Stimulated activated CD8-positive, alpha-beta memory T cell treated with anti-CD3 and anti-CD28 coated beads, Interleukin-15, amount 100 ng/mL, for 48 hours (primary cell): ENCODE data around the gene TRAF4.
"Not testable (repeated sequence)": the region's sequence is repeated elsewhere in the genome, so short reads cannot be mapped to it uniquely, and the experiment has no call there.

Experiments used
- DNase-seq, 2 donors: peaks; one replicate each; pipeline ENCODE4 v3.0.0-alpha.2; 2020; ENCODE audit warnings: low read depth in 2 of 2

The TRAF4 gene

DNA sequence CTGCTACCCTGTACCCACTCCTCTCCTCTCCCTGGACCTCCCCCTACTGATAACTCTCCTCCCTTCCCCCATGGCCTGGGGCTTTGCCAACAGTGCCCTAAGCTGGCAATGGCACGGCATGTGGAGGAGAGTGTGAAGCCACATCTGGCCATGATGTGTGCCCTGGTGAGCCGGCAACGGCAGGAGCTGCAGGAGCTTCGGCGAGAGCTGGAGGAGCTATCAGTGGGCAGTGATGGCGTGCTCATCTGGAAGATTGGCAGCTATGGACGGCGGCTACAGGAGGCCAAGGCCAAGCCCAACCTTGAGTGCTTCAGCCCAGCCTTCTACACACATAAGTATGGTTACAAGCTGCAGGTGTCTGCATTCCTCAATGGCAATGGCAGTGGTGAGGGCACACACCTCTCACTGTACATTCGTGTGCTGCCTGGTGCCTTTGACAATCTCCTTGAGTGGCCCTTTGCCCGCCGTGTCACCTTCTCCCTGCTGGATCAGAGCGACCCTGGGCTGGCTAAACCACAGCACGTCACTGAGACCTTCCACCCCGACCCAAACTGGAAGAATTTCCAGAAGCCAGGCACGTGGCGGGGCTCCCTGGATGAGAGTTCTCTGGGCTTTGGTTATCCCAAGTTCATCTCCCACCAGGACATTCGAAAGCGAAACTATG lies 5.2 kb downstream of the TRAF4 start:
- DNase-seq: no peak

DNA sequence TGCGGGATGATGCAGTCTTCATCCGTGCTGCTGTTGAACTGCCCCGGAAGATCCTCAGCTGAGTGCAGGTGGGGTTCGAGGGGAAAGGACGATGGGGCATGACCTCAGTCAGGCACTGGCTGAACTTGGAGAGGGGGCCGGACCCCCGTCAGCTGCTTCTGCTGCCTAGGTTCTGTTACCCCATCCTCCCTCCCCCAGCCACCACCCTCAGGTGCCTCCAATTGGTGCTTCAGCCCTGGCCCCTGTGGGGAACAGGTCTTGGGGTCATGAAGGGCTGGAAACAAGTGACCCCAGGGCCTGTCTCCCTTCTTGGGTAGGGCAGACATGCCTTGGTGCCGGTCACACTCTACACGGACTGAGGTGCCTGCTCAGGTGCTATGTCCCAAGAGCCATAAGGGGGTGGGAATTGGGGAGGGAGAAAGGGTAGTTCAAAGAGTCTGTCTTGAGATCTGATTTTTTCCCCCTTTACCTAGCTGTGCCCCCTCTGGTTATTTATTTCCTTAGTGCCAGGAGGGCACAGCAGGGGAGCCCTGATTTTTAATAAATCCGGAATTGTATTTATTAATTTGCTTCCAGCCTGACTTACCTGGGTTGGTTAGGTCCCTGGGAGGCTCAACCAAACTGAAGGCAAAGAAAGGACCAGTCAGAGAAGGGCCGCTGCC lies 5.8 kb downstream of the TRAF4 start:
- no peak for DNase-seq

DNA sequence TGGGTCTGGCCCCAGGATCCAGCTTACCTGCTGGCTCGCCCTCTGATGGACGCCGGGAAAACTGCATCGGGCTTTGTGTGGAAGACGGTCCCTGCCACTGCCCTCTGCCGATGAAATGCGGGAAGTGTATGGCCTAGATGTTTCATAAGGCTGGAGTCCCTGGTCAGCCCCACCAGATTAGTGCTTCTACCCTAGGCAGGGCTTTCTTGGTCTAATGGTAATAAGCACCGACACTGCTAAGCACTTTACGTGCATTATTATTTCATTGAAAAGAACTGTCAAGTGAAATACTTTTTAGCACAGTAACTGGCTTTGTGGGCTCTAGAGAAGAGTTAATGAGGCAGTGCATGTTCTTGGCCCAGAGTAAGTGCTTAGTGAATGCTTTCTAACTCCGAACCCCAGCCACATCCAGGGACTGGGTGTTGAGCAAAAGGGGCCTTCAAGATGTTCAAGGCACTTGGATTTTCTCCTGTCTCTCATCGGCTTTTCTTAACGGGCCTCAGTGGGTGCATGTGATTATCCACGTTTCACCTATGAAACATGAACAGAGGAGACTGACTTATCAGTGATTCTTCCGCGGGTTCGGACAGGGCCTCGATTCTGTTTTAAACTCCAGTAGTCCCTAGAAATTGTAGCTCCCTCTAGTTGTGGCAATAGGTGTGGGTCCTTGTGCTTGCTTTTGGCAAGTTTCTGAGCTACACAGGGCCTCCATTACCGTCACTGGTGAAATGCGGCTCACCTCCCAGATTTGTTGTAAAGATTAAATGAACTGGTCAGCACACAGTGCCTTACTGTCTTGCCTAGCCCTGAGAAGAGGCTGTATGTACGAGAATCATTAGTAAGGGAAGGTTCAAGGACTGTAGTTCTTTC lies 6.6 kb downstream of the TRAF4 start:
- DNase-seq: peak; percentile 77 to 79

DNA sequence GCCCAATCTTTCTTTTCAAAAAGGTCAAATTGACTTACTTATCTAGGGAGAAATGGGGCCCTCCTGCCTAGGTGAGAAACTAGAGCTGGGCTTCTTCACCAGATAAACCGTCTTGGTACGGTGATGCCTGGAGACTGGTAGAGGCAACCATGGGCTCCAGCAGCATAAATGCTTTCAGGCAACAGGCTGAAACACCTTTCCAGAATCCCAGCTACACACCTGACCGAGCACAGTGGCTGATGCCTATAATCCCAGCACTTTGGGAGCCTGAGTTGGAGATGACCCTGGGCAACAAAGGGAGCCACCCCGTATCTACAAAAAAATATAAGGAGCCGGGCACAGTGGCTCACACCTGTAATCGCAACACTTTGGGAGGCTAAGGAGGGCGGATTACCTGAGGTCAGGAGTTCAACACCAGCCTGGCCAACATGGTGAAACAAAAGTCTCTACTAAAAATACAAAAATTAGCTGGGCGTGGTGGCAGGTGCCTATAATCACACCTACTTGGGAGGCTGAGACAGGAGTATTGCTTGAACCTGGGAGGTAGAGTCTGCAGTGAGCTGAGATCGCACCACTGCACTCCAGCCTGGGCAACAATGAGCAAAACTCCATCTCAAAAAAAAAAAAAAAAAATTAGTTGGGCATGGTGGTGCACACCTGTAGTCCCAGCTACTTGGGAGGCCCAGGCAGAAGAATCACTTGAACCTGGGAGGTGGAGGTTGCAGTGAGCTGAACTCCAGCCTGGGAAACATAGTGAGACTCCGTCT lies 8.0 kb downstream of the TRAF4 start:
- no peak for DNase-seq

DNA sequence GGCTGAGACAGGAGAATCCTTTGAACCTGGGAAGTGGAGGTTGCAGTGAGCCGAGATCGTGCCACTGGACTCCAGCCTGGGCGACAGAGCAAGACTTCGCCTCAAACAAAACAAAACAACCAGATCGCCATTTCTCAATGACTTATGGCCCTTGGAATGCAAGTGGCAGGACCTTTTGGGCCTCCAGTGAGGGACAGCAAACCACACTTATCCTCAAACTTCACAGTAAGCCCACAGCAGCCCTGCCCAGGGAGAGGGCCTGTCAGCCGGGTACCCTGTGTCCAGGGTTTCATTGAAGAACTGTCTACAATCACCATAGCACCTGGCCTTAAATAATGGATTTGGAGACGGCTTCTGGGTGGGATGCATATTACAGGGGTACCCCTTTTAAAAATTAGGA lies 11.7 kb downstream of the TRAF4 start:
- DNase-seq: no peak

DNA sequence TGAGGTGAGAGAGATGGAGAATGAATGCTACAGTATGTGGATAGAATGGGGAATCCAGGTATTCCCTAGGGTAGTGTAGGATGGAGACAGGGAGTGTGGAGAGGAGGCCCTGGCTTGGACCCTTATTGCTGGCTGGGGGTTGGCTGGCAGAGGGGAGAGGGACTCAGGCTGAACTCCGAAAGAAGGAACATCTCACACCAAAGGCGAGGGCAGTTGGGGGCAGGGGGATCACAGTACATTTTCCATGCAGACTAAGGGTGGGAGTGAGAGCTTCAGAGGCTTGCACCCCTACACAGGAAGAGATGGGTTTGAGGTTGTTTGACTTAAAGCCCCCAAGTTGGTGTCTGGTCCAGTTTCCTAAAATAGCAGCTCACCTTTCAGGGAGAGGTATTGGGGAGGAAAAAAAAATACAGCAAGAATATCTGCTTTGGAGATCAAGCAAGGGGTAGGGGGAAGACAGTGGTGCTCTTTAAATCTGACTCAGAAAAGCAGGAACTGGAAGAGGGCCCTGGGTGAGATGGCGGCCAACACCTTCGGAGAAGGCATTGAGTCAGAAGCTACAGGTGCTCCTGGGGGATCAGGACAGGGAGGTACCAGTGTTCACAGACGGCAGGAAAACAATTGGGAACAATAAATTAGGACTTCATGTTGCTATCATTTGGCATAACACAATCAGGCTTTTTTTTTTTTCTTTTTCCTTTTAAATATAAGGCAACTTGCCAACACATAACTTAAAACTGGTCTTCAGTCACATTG lies 12.4 kb downstream of the TRAF4 start:
- no peak for DNase-seq

DNA sequence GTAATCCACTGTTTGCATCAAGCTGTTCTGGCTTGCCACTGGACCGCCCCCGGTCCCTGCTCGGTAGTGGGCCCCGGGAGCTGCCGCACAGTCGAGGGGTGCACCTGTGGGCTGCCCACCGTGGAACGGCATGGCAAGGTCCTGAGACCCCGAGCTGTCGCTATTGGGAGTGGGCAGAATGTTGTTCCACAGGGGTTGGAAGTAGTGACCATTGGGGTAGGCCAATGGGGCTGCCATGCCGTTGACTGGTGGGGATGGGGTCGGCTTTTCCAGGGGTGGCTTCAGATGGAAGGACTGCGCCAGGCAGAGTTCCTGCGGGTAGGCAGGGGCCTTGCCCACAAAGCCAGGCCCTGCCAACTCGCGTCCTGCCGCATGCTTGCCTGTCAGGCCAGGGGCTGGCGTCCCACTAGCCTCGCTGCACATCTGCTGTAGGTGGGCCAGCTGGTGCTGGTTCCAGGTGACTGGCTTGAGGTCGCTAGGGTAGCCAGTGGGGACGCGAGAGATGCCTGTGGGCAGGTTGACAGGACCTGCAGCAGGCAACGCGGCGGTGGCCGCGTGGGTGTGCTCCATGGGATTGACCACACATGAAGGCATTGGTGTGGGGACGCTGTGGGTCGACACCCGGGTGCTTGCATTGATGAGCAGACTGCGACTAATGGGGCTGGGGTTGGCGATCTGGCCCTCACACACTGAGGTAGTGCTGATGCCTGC lies 14.8 kb downstream of the TRAF4 start:
- DNase-seq: no peak

DNA sequence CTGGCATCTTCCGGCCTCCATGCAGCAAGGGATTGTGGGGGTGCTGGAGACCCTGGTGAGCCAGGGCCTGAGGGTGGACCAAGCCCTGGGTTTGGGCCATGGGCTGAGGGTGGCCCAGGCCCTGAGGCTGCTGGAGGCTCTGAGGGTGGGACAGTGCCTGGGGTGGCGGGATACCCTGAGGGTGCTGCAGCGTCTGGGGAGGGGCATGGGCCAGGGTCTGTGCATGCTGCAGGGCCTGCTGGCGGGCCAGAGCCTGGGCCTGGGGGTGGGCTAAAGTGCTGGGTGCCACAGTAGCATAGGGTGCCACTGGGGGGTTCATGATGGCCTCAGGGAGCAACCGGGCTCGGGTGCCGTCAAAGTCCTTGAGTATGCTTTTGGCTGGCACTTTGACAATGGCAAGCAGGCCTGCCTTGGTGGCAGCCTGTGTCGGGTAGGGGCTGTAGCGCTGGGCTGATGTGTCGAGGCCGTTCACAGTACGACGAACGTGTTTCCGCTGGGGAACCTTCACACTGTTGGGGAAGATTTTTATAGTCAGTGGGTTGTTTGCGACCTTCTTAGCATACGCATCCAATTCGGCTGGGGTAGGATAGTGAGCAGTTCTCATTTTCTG lies 15.6 kb downstream of the TRAF4 start:
- no peak for DNase-seq

DNA sequence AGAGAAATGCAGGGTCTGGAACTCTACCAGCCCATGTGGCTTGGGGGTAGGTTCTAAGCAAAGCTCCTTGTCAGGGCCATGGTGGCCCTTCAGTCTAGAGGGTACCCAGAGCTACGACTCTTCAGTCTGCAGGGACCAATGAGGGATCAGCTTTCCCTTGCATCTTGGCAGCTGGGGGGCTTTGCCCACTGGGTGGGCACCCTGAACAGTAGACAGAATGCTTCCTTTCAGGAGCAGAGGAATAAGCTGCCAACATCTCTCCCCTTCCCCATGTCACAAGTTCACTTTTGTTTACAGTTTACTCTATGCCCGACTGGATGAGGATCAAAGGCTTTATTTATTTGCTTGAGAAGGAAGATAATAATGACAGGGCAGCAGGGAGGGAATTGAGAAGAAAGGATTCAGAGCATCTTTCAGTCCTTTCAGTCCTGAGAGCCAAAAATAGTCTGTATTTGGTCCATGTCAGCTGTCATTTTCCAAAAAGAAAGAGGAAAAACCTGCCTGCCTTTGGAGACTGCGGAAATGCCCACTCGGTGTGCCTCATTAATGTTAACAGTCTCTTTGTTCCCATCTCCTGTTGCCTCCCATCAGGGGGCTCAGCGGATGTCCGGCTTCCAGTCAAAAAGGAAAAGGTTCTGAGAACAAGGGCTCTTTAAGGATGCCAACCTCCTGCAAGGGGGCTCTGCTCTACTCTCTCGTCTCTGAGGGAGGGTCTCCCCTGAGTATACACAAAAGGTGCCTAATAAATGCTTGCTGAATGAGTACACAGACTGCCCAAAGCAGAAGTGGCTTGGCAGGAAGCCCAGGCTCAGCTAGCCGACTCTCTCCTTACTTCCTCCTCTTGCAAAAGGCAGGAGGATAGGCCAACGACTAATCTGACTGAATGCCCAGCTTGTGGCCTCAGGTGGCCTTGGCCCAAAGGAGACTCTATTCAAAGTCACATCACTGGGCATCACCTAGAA lies 17.1 kb downstream of the TRAF4 start:
- DNase-seq: no peak

DNA sequence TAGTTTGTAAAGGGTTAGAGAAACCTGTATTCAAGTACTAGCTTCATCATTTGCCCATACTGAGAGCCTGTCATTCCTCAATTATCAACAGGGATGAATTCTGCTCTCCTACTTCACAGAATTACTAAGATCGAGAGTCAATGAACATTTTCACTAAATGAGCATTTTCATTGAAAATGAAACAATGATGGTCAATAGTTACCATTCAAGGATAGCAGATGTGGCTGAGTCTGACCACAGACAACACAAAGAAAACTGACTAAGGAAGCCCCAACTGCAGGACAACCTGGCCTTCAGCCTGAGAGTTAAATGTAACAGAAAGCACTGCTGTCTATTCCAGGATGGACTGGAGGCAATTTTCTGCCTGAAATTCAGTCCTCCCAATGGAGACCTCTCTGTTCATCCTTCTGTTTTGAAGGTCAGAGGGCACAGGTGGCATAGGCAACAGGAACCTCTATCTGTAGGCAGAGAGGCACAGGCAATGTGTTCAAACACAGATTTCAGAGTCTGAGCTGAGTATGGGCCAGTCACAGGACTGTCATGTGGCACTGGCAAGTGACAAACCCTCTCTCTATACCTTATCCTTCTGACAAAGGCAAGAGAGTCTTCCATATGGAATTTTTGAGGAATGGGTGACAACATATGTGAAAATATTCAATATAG lies 19.5 kb downstream of the TRAF4 start:
- no peak for DNase-seq

DNA sequence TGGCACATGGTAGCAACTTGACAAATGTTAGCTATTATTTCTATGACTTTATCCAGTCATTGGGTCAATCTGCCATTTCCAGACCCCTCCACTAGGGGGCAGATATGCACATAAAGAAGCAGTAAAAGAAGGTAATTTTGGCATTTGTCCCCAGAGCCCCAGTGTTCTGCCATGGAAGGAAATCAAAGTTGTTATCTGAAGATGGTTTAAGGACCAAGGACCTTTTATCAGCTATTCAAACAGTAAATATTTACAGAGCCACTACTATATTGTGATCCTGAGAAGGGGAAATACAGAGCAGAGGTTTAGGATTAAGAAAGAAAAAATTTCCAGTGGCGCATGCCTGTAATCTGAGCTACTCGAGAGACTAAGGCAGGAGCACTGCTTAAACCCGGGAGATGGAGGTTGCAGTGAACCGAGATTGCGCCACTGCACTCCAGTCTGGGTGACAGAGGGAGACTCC lies 20.0 kb downstream of the TRAF4 start:
- peak; percentile 47 to 60 for DNase-seq

DNA sequence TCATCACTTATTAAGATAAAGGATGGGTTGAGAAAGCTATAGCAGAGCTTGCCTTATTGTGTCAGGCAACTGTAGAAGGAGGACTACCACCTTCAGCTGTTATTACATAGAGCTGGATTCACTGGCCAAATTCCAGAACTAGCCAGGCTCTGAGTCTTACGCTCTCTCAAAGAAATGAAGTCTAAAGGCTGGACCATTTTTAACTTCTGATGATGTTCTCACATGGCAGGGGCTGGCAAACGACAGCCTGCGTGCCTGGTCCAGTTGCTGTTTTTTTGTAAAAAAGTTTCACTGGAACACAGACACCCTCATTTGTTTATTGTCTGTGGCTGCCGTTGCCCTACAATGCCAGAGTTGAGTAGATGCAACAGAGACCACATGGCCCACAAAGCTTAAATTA lies 21.2 kb downstream of the TRAF4 start:
- no peak for DNase-seq

DNA sequence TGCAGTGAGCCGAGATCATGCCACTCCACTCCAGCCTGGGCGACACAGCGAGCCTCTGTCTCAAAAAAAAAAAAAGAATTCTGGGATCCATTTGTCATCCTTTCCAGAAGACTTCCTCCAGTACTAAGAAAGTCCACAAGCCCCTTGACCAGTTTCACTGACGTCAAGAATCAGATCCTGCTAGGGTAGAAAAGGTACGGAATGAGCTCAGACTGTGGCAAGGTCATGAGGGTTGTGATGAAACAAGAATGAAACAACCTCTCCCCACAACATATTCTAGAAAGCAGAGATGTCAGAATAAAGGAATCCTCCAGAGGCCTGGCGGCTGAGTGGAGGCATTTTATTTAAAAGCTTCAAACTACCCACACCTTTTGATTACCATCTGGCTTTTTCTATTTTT lies 29.9 kb downstream of the TRAF4 start:
- no peak for DNase-seq

DNA sequence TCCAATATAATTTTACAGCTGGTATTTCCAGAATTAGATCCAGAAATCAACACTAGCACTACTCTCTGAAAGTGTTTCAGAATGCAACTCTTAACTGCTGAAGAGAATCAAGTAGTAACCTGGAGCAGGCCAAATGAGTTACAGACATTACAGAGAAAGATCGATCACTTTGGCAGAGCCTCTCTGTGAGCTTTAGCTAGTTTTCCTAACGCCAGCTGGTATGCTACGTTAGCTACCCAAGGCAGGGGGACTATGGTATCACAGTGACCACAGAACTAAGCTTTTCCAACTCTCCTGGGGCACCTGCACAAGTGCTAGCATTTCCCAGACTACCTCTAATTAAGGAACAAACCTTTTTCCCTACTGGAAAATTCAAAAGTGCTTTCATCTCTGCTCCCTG lies 30.4 kb downstream of the TRAF4 start:
- DNase-seq: no peak

DNA sequence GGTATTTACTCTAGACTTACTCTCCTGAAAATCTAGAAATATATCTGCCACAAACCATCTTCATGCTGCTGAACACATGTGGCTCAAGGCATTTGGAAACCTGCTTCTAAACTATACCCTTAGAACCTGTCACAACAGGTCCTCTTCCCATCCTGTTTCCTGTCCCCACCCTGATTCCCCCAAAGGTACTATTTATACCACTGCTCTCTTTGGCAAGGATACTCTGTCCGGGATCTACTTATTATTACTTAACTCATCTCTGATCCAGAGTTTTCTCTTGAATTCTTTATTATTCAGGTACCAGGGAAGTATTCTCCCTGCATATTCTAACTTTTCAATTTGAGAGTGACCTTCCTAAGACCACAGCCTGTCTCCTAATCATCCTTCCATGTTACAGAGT lies 33.4 kb downstream of the TRAF4 start:
- DNase-seq: no peak

DNA sequence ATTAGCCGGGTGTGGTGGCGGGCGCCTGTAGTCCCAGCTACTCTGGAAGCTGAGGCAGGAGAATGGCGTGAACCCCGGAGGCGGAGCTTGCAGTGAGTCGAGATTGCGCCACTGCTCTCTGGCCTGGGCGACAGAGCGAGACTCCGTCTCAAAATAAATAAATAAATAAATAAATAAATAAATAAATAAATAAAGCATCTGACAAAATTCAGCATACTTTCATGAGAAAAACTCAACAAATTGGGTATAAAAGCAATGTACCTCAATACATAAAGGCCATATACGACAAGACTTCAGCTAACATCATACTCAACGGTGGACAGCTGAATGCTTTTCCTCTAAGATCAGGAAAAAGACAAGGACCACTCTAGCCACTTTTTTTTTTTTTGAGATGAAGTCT lies 35.8 kb downstream of the TRAF4 start:
- DNase-seq: not testable (repeated sequence)

DNA sequence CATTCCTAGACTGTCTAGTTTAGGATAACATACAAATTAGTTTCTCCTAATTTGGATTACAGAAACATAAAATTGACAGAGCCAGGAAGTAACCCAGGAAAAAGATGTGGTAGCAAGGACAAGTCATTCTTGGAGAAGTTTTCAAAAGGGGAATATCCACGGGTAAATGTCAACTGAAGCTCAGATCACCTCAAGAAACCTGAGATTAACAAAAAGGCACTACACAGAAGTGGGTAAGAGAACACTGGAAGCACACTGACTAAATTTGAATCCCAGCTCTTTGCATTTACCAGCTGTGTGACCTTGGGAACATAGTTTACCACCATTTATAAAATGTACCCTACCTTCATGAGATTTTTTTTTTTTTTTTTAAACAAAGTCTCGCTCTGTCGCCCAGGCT lies 39.4 kb downstream of the TRAF4 start:
- DNase-seq: no peak

DNA sequence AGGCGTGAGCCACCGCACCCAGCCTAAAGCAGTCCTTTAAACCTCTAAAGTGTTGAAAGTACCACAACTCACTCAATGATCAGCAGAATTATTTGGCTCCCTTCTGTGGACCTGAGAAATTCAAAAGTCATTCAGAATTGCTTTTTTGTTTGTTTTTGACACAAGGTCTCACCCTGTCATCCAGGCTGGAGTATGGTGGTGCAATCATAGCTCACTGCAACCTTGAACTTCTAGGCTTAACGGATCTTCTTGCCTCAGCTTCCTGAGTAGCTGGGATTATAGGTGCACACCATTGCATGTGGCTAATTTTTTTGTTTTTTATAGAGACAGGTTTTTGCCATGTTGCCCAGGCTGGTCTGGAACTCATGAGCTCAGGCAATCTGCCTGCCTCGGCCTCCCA lies 44.3 kb downstream of the TRAF4 start:
- no peak for DNase-seq
